ENCODE data around the gene PPP2R5C.

Gene PPP2R5C

DNA sequence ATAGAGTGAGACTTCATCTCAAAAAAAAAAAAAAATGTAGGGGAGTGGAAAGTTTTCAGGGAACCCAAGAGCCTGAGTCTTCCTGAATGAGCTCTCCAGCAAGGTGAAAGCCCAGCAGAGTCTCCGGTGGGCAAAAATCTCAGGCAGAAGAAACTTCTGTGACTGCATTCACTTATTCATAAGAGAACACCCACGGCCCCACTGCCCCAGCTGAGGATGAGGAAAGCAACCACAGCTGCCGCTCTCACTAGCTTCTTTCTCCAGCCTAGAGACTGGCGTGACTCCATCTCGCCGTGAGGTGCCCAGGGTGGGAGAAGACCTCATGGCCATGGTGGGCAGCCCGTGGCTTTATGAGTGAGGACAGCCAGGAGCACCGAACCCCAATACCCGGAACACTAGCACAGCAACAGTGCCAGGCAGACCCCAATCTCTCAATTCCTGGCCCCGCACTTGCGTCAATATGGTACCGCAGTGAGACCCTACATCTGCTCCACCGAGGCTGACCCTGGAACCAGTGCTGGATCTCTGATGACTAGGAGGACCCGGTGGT is 173.2 kb downstream of the PPP2R5C start:
- TF ChIP-seq RARB (CRISPR knock-in tag; IDR thresholded peaks at IDR 0.05) (no peak), TSHZ2 (CRISPR knock-in tag; IDR thresholded peaks at IDR 0.05) (no peak), PATZ1 (CRISPR knock-in tag; IDR thresholded peaks at IDR 0.05; ENCODE audit: borderline replicate concordance) (no peak), ZNF8 (CRISPR knock-in tag; IDR thresholded peaks at IDR 0.05) (no peak), POU6F1 (CRISPR knock-in tag; IDR thresholded peaks at IDR 0.05; ENCODE audit: borderline replicate concordance, low read depth) (no peak), ESRRG (CRISPR knock-in tag; IDR thresholded peaks at IDR 0.05) (no peak), OSR1 (CRISPR knock-in tag; IDR thresholded peaks at IDR 0.05) (no peak), TOX (CRISPR knock-in tag; IDR thresholded peaks at IDR 0.05; ENCODE audit: borderline replicate concordance) (no peak), ZFP30 (CRISPR knock-in tag; IDR thresholded peaks at IDR 0.05) (no peak)
- no peak for ATAC-seq

DNA sequence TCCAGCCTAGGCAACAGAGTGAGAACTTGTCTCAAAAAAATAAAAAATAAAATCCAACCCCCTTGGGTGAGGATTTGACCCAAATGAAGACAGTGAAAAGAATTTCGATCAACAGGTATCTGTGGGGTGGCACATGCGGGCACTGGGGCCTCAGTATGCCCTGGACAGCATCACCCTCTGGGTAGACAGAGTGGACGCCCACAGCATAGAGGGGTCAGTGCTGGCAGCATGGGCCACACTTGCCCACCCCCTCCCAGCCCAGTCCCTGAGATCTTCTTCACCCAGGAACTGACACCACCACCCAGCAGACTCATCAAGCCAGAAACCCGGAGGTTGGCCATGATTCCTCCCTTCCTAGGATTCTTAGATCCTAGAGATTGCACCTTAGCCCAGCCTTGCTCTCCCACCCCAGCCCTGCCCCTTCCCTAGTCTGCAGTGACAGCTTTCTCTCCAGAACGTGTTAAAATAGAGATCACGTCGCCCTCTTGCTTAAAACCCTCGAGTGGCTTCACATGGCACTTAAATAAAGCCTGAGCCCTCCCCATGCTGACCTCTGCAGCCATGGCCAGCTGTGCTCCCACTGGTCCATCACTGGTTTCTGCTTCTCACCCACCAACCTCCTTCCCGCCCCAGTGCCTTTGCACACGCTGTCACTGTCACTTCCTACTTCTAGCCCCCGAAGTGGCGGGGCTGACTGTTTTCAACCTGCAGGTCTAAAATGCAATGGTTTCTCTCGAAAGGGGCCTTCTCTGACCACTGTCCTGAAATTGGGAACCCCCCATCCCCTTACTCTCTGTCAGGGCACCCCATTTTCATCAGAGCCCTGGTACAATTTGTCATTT is 176.6 kb downstream of the PPP2R5C start:
- ATAC-seq, result no peak
- no peak for TF ChIP-seq TCF4 (CRISPR knock-in tag; IDR thresholded peaks at IDR 0.05; ENCODE audit: borderline replicate concordance)
- no peak for TF ChIP-seq ESRRG (CRISPR knock-in tag; IDR thresholded peaks at IDR 0.05)
- TF ChIP-seq PPARA (CRISPR knock-in tag; IDR thresholded peaks at IDR 0.05; ENCODE audit: borderline replicate concordance), result no peak
- TF ChIP-seq ZNF8 (CRISPR knock-in tag; IDR thresholded peaks at IDR 0.05), result no peak
- TF ChIP-seq ISL1 (CRISPR knock-in tag; IDR thresholded peaks at IDR 0.05), result no peak

- no peak for TF ChIP-seq BACH2 (CRISPR knock-in tag; IDR thresholded peaks at IDR 0.05; ENCODE audit: borderline replicate concordance)
- no peak for TF ChIP-seq GLIS3 (CRISPR knock-in tag; IDR thresholded peaks at IDR 0.05)
- no peak for TF ChIP-seq PATZ1 (CRISPR knock-in tag; IDR thresholded peaks at IDR 0.05; ENCODE audit: borderline replicate concordance)
- TF ChIP-seq ISL1 (CRISPR knock-in tag; IDR thresholded peaks at IDR 0.05), result no peak
- no peak for TF ChIP-seq ZNF8 (CRISPR knock-in tag; IDR thresholded peaks at IDR 0.05)
- TF ChIP-seq TCF4 (CRISPR knock-in tag; IDR thresholded peaks at IDR 0.05; ENCODE audit: borderline replicate concordance), result no peak
- TF ChIP-seq, protein P1, sequence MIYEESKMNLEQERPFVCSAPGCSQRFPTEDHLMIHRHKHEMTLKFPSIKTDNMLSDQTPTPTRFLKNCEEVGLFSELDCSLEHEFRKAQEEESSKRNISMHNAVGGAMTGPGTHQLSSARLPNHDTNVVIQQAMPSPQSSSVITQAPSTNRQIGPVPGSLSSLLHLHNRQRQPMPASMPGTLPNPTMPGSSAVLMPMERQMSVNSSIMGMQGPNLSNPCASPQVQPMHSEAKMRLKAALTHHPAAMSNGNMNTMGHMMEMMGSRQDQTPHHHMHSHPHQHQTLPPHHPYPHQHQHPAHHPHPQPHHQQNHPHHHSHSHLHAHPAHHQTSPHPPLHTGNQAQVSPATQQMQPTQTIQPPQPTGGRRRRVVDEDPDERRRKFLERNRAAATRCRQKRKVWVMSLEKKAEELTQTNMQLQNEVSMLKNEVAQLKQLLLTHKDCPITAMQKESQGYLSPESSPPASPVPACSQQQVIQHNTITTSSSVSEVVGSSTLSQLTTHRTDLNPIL (CRISPR knock-in tag; IDR thresholded peaks at IDR 0.05; ENCODE audit: low read depth), result no peak
- no peak for TF ChIP-seq RARB (CRISPR knock-in tag; IDR thresholded peaks at IDR 0.05)
- TF ChIP-seq ZFP30 (CRISPR knock-in tag; IDR thresholded peaks at IDR 0.05), result no peak
- TF ChIP-seq ZNF70 (CRISPR knock-in tag; IDR thresholded peaks at IDR 0.05), result no peak
- TF ChIP-seq ZC3H10 (CRISPR knock-in tag; IDR thresholded peaks at IDR 0.05), result no peak
- no peak for TF ChIP-seq SNAI2 (CRISPR knock-in tag; IDR thresholded peaks at IDR 0.05)
- TF ChIP-seq TSHZ2 (CRISPR knock-in tag; IDR thresholded peaks at IDR 0.05), result no peak
- TF ChIP-seq OSR1 (CRISPR knock-in tag; IDR thresholded peaks at IDR 0.05), result no peak
- TF ChIP-seq ZNF565 (CRISPR knock-in tag; conservative IDR thresholded peaks at IDR 0.05; ENCODE audit: low read depth), result no peak
Observed at GRCh38 chr14:101939646-101940170, 178.2 kb downstream of the PPP2R5C start.

More at GRCh38 chr14:101939646-101940170, 178.2 kb downstream of the PPP2R5C start:
- no peak for ATAC-seq

All from SK-N-SH treated with all-trans-retinoic acid at 6 μM for 48 hours (cell line).